ENCODE measurements around the gene HK1.

- no peak for TF ChIP-seq CREM (CRISPR knock-in tag; IDR thresholded peaks at IDR 0.05)
- no peak for TF ChIP-seq CTCF (IDR thresholded peaks at IDR 0.05)
- TF ChIP-seq PRDM15 (CRISPR knock-in tag; IDR thresholded peaks at IDR 0.05) = no peak
- TF ChIP-seq MAX (CRISPR knock-in tag; IDR thresholded peaks at IDR 0.05) = no peak
- no peak for TF ChIP-seq ZNF138 (CRISPR knock-in tag; conservative IDR thresholded peaks at IDR 0.05)
- TF ChIP-seq ATF2 (CRISPR knock-in tag; IDR thresholded peaks at IDR 0.05; ENCODE audit: borderline replicate concordance, low read depth) = no peak
- no peak for TF ChIP-seq MXD4 (CRISPR knock-in tag; IDR thresholded peaks at IDR 0.05; ENCODE audit: borderline replicate concordance)
- TF ChIP-seq SP1 (CRISPR knock-in tag; conservative IDR thresholded peaks at IDR 0.05) = no peak
- TF ChIP-seq TEAD1 (CRISPR knock-in tag; IDR thresholded peaks at IDR 0.05) = no peak
Observed at GRCh38 chr10:69409176-69409495, 130.8 kb downstream of the HK1 start.
